Activated CD8-positive, alpha-beta T cell treated with anti-CD3 and anti-CD28 coated beads for 36 hours (primary cell): ENCODE measurements around the gene CCDC92B. TPM values are rescaled to one million over a fixed set of nuclear protein-coding genes. Genes with fewer than 3 reads are reported as not detected.

ENCODE experiments used
- ATAC-seq: fragments of 200-7000 bp; cut with Tn5 transposase; one replicate; pipeline ENCODE4 v1.10.0; 2021; ENCODE audit warnings: mild to moderate bottlenecking, moderate library complexity
- CTCF ChIA-PET: fragments of 350-600 bp; sonication (Branson Sonifier 250); formaldehyde crosslinking; loops from one replicate; lab custom pipeline; 2021; ENCODE audit warnings: antibody characterized with exemption; lab: Charles Lee
- POLR2A ChIA-PET: fragments of 350-600 bp; sonication (Branson Sonifier 250); formaldehyde crosslinking; loops from one replicate; lab custom pipeline; 2021; ENCODE audit warnings: antibody characterized with exemption; lab: Charles Lee
- DNase-seq: peaks from one replicate; pipeline ENCODE4 v3.0.0-alpha.2; 2020
- H3K27ac Mint-ChIP-seq: one replicate; pipeline ENCODE4 v1.8.0; 2021; ENCODE audit warnings: mild to moderate bottlenecking, mixed read lengths
- H3K27me3 Mint-ChIP-seq: one replicate; pipeline ENCODE4 v1.8.0; 2021; ENCODE audit warnings: mixed read lengths
- H3K36me3 Mint-ChIP-seq: one replicate; pipeline ENCODE4 v1.8.0; 2021; ENCODE audit warnings: low read depth, mixed read lengths
- H3K4me1 Mint-ChIP-seq: one replicate; pipeline ENCODE4 v1.8.0; 2021; ENCODE audit warnings: low read depth, mixed read lengths
- H3K4me3 Mint-ChIP-seq: one replicate; pipeline ENCODE4 v1.8.0; 2021; ENCODE audit warnings: mild to moderate bottlenecking, moderate library complexity, mixed read lengths
- H3K9me3 Mint-ChIP-seq: one replicate; pipeline ENCODE4 v1.8.0; 2021; ENCODE audit warnings: mixed read lengths
- intact Hi-C: fragments of 100-400 bp; cut with micrococcal nuclease; formaldehyde crosslinking; loops from one replicate; pipeline ENCODE4 v1.10.0; 2022
- total RNA-seq, 2 experiments: library from RNA; stranded (reverse); gene quantifications; one replicate each; pipeline ENCODE4 v1.2.3, GENCODE V29; 2021
- TF ChIP-seq, protein P1 (sequence below): fragments of 200-600 bp; IDR thresholded peaks from one replicate; pipeline ENCODE4 v1.8.0; 2022; ENCODE audit warnings: antibody characterized with exemption, mild to moderate bottlenecking

CCDC92B gene
- total RNA-seq, 2 experiments from 2014 or later, result 0.09 TPM; not detected in 1

DNA sequence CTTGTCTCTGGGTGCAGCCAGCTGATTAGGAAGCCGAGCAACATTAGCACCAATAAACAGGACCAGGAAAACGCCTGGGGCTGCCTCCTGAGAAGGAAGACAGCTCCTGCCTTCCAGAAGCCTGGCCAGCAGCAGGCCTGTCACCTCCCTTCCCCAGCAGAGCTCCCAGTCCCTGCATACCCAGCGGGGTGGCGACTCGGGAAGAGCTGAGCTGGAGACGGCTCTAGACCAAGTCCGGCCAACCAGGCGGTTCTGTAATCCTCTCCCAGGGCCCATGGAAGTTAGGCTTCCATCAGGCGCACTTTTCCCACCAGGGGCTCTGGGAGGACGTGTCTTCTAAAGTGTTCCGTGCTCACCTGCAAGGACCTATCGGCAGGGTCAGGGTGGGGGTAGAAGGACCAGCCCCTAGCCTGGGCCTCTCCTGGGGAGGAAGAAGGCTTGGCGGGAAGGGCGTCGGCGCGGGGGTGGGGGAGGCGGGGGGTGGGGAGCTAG is 25.9 kb downstream of the CCDC92B start:
- intact Hi-C loops, result no loop called here
- H3K4me3 Mint-ChIP-seq, result no peak overlapping the region
- H3K9me3 Mint-ChIP-seq, result no peaks in the 10 kb centered on the region
- no peak for DNase-seq
- ATAC-seq, result no peak
- ChIA-PET POLR2A (interaction anchor here (0.9 kb wide), 1 partner anchor 21 kb away, joined by 4 read pairs; no protein-coding TSS in a partner anchor), CTCF (interaction anchor here (1.1 kb wide), 1 partner anchor 113 kb away, joined by 3 read pairs; no protein-coding TSS in a partner anchor)
- no peak overlapping the region for H3K27ac Mint-ChIP-seq
- peaks cover 12% of the 10 kb centered on the region for H3K4me1 Mint-ChIP-seq
- H3K36me3 Mint-ChIP-seq, result no peaks in the 10 kb centered on the region
- TF ChIP-seq, protein P1, sequence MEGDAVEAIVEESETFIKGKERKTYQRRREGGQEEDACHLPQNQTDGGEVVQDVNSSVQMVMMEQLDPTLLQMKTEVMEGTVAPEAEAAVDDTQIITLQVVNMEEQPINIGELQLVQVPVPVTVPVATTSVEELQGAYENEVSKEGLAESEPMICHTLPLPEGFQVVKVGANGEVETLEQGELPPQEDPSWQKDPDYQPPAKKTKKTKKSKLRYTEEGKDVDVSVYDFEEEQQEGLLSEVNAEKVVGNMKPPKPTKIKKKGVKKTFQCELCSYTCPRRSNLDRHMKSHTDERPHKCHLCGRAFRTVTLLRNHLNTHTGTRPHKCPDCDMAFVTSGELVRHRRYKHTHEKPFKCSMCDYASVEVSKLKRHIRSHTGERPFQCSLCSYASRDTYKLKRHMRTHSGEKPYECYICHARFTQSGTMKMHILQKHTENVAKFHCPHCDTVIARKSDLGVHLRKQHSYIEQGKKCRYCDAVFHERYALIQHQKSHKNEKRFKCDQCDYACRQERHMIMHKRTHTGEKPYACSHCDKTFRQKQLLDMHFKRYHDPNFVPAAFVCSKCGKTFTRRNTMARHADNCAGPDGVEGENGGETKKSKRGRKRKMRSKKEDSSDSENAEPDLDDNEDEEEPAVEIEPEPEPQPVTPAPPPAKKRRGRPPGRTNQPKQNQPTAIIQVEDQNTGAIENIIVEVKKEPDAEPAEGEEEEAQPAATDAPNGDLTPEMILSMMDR, result no peak
- peaks cover 25% of the 10 kb centered on the region for H3K27me3 Mint-ChIP-seq

DNA sequence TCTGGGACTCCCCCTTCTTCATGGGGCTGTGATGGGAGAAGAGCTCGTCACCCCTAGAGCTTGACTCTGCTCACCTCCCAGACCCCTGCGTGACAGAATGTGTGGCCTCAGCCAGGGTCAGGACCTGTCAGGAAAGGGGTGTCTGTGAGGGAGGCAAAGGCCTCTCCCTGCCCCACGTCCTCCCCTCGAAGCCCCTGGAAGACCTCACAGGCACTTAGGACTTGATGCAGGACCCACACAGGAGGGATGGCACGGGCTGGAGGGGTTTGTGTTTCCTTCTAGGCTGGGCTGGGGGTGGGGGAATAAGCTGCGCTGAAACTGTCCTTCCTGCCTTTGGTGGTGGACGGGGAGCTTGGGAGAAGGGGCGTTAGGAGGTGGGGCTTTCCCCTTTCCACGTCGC is 26.8 kb downstream of the CCDC92B start:
- no peaks in the 10 kb centered on the region for H3K9me3 Mint-ChIP-seq
- TF ChIP-seq, protein P1, result no peak
- H3K4me1 Mint-ChIP-seq, result peaks cover 12% of the 10 kb centered on the region
- CTCF ChIA-PET, result interaction anchor here (1.0 kb wide), 1 partner anchor 13 kb away, joined by 3 read pairs; no protein-coding TSS in a partner anchor
- H3K27ac Mint-ChIP-seq, result no peak overlapping the region
- no peak overlapping the region for H3K4me3 Mint-ChIP-seq
- no peak for DNase-seq
- no peak for ATAC-seq
- POLR2A ChIA-PET, result interaction anchor here (0.6 kb wide), 1 partner anchor 686 kb away, joined by 5 read pairs; no protein-coding TSS in a partner anchor
- H3K27me3 Mint-ChIP-seq, result peaks cover 24% of the 10 kb centered on the region
- intact Hi-C loops, result no loop called here
- no peaks in the 10 kb centered on the region for H3K36me3 Mint-ChIP-seq

DNA sequence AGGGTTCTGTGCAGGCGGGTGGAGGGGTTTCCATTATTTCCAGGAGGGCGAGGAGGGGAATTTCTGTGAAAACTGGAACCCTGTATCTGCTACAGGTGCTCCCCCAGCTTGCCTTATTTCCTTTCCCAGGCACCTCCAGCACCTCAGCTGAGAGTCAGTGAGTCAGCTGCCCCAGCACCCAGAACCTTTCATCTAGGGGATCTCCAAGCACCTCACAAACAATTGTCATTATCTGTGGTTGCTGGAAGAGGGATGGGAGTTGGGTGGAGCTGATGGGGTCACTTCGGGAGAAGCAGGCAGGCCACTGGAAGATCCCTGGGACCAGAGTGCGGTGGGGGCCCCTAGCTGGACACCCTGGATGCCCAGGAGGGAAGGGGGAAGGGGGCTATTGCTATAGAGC is 27.8 kb downstream of the CCDC92B start:
- intact Hi-C loops, result no loop called here

DNA sequence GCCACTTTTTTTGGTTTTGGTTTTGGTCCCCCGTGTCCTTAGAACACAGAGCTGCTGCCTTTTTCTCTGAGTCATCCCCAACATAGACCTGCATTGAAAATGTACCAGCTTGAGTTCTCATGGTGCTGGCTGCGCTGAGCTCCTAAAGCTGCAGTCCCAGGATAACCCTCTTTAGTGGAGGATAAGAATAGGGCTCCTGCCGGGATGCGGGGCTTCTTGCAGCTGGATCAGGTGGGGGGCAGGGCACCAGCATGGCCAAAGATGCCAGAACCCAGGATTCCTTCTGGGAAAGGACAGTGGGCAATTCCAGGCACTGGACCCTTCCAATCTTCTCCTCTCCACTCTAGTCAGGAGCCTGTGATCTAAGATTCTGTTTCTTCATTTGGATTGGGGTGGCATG is 29.6 kb downstream of the CCDC92B start:
- no peaks in the 10 kb centered on the region for H3K9me3 Mint-ChIP-seq
- TF ChIP-seq, protein P1, result no peak
- ChIA-PET CTCF (no interaction called here), POLR2A (no interaction called here)
- no peak overlapping the region for H3K4me3 Mint-ChIP-seq
- no peak for DNase-seq
- H3K27me3 Mint-ChIP-seq, result peaks cover 10% of the 10 kb centered on the region
- no peak for ATAC-seq
- intact Hi-C loops, result no loop called here
- peaks cover 8% of the 10 kb centered on the region for H3K4me1 Mint-ChIP-seq
- H3K36me3 Mint-ChIP-seq, result no peaks in the 10 kb centered on the region
- H3K27ac Mint-ChIP-seq, result no peak overlapping the region

More for the DNA sequence above, 27.8 kb downstream of the CCDC92B start:
- Mint-ChIP-seq H3K9me3 (no peaks in the 10 kb centered on the region), H3K4me3 (no peak overlapping the region), H3K27me3 (peaks cover 18% of the 10 kb centered on the region), H3K27ac (no peak overlapping the region), H3K36me3 (no peaks in the 10 kb centered on the region), H3K4me1 (peaks cover 12% of the 10 kb centered on the region)
- TF ChIP-seq, protein P1, result no peak
- peak; percentile 61 for ATAC-seq
- CTCF ChIA-PET, result interaction anchor here (0.9 to 1.4 kb wide), 4 partner anchors 11 to 306 kb away, joined by 3 read pairs; no protein-coding TSS in a partner anchor
- POLR2A ChIA-PET, result interaction anchor here (1.4 kb wide), 1 partner anchor 9 kb away, joined by 4 read pairs; no protein-coding TSS in a partner anchor
- DNase-seq, result peak; percentile 45

DNA sequence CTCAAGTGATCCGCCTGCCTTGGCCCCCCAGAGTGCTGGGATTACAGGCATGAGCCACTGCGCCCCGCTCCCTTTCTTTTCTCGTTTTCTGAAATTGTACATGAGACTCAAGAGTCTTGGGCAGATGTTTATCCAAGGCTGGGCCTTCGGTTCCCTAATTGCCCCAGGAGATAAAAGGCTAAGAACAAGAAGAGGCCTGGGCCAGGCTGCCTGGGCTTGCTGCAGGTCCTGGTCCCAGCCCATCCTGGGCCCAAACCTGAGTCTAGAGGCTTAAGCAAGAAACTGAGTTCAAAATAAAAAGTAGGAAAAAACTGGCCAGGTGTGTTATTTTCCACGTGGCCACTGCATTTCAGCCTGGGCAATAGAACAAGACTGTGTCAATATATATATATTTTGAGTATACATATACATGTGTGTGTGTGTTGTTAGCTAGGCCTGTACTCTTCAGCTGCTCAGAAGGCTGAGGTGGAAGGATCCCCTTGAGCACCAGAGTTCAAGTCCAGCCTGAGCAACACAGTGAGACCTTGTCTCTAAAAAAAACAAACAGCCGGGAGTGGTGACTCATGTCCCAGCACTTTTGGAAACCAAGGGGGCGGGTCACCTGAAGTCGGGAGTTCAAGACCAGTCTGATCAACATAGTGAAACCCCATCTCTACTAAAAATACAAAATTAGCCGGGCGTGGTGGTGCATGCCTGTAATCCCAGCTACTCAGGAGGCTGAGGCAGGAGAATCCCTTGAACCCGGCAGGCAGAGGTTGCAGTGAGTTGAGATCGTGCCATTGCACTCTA is 31.1 kb downstream of the CCDC92B start:
- no peaks in the 10 kb centered on the region for H3K36me3 Mint-ChIP-seq
- peaks cover 6% of the 10 kb centered on the region for H3K27me3 Mint-ChIP-seq
- H3K4me3 Mint-ChIP-seq, result no peak overlapping the region
- ChIA-PET CTCF (no interaction called here), POLR2A (no interaction called here)
- TF ChIP-seq, protein P1, result no peak
- no peaks in the 10 kb centered on the region for H3K9me3 Mint-ChIP-seq
- no peak overlapping the region for H3K27ac Mint-ChIP-seq
- intact Hi-C loops, result no loop called here
- no peak for ATAC-seq
- peaks cover 10% of the 10 kb centered on the region for H3K4me1 Mint-ChIP-seq
- no peak for DNase-seq
